HG02970 (cell line): ENCODE data around the gene SNORC.

Experiments used
- ATAC-seq: cut with Tn5 transposase; IDR thresholded peaks from one replicate; pipeline ENCODE4 v1.9.1; 2021; ENCODE audit warnings: mild to moderate bottlenecking, moderate library complexity, moderate number of reproducible peaks; ENCODE audit not compliant: unreplicated experiment, low FRiP score

The SNORC gene

DNA sequence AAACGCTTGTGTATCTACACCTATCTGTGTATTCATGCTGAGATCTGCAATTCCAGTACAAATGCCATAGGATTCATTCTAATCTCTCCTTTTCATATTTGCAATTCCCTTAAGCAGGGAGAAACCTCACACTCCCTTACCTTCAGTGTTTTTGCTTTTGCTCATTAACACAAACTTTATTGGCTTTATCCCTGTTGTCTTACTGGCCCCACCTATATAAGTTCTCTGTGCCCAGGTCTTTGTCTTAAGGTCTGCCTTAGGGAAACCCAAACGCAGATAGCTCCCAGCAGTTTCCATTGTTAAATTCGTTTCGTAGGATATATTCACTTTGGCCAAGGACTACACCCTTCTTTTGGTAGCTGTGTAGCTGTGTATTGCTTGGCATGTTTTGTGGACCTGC is 4.0 kb upstream of the SNORC start:
- no peak for ATAC-seq

DNA sequence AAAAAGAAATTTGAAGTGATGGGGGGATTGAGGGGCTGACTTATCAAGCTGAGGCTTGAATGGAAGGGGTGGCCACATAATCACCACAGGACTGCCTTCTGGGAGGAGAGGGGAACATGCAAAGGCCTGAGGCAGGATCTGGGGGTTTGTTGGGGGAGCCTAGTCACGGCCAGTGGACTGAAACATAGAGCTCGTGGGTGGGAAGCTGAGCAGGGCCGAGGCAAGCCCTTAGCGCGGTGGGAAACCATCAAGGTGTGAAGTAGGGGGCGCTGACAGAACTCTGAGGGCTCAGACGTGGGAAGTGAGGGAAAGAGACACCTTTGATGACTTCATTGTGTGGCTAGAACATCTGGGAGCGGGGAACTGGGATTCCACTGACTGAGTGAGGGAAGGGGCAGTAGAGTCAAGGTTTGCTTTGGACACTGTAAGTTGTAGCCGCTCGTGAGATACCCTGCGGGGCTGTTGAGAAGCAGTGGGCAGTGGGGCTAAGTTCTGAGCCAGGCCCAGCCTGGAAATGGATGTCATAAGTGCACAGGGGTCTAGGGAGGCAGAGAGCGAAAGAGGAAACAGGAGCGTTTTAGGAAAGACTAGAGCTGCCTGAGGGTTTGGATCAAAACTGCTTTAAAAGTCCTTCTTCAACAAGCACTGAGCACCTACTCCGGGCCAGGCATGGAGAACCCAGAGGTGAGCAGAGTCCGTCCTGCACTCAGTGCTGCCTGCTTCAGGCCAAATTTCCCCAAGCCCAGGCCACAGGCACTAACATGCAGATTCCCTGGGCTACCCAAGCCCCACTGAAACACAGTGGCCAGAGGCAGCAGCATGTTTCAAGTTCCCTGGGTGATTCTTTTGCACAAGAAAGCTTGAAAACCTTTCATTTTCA is 686 bp upstream of the SNORC start:
- no peak for ATAC-seq

DNA sequence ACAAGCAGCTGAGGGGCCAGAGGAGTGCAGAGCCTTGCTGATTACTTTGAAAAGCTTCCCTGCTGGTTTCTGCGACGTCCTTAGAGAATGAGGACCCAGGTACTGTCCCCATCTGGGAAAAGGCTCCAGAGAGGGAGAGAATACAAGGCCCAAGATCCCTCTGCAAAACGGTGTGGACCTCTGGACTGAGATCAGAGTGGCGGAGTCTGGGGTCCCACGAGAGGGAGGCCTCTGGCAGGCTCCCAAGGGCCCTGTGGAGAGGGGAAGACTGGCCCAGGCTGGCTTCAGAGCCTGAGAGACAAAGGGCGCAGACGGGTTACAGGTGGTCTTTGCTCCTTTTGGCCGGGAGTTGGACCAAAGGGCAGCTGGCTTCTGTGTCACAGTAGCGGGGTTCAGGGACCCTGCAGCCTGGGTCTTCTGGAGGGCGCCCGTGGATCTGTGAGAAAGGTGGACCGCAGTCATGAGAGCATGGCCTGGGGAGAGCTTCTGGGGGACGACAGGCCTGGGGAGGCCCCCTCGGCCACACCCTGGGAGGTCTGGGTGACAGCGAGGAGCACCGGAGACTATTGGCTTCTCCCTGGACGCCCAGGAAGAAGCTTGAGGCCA is 805 bp downstream of the SNORC start:
- no peak for ATAC-seq

DNA sequence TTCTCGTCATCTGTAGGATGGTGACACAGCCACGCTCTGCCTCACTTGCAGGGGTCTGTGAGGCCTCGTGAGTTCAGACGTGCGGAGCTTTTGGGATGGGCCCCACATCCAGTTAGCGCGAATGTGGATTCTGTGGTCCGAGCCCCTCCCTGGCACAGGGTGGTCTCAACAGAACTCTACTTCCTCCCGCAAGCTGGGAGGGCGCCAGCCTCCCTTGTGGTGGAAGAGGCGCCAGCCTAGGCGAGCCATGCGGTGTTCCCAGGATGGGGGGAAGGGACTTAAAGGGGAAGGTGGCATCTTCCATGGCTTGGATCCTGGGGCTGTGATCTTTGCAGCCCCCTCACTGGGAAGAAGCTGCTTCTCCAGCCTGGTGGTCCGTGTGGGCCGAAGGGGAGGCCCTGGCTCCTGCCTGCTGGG is 1.4 kb downstream of the SNORC start:
- no peak for ATAC-seq

DNA sequence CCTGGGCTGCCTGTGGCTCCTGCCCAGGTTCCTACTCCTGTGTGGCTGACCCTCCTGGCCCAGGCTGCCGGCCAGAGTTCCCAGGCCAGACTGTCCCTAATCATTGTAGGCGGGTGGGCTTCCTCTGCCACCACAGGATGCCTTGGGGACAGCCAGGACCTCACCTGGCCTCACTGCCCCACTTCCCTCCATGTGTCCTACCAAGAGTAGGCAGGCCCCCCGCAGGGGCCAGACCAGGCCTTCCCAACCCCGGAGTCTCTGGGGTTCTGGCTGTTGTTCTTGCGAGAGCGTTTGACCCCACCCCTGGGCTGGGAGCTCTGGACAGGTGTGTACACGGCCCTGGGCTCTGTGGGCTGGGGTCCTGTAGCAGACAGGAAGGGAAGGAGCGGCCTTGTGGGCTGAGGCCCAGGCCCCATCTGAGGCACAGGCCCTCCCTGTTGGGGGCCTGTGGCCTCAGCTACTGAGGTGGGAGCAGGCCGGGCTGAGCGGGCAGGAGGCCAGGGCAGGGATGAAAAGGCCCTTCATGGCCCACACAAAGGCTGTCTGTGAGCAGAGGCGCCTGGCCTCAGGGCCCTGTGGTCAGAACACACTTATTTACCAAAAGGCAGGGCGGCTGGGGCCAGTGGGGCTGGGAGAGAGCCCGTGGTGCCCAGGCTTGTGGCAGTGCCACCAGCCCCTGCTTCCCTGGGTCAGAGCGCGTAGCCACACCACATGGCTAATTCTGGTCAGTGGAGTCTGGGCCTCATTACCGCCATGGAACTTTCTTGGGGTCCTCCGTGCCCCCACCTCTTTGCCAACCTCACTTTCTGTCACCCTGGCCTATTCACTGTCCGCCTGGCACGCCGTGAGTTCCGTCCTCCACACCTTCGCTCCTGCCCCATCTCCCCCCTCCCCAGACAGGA is 2.0 kb downstream of the SNORC start:
- no peak for ATAC-seq

DNA sequence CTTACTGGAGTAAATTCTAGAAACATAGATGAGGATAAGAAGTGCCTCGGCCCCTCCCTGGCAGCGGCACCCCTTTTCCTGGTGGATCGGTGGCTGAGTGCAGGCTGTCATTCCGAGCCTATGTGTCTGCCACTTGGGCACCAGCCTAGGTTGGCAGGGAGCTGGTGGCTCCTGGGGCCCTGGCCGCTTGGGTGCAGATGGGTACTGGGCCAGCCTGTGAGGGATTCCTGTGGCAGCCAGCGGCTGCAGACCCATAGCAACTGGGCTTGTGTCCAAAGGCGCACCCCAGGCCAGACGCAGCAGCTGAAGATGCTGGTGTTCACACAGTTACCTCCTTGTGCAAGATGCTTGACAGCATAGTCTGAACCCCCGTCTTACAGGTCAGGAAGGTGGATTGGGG is 2.8 kb downstream of the SNORC start:
- no peak for ATAC-seq

DNA sequence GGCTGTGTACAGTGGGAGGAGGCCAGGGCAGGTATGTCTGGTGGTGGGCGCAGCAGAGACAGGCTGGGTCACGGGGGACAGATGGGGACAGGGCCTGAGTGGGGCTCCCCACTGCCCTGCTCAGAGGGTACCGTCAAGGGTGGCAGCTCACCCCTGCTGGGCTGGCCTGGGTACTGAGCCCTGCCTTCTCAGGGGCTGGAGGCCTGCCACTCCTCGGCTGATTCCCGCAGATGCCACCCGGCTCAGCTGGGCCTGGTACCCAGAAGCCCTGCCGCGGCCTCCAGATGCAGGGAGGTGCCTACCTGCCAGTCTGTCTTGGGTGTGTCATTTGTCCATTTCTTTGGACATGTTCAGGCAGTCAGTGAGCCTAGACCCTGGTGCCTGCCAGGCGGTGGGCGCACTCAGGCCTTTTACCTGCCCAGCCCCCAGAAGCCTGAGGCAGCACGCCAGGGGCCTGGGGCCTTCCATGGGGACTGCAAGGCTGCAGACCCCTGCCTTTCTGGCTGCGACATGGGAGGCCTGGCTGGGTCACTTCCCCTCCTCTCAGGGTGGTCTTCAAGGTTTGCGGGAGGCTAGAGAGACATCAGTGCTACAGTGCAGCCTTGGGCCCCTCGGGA is 3.3 kb downstream of the SNORC start:
- ATAC-seq, result no peak

DNA sequence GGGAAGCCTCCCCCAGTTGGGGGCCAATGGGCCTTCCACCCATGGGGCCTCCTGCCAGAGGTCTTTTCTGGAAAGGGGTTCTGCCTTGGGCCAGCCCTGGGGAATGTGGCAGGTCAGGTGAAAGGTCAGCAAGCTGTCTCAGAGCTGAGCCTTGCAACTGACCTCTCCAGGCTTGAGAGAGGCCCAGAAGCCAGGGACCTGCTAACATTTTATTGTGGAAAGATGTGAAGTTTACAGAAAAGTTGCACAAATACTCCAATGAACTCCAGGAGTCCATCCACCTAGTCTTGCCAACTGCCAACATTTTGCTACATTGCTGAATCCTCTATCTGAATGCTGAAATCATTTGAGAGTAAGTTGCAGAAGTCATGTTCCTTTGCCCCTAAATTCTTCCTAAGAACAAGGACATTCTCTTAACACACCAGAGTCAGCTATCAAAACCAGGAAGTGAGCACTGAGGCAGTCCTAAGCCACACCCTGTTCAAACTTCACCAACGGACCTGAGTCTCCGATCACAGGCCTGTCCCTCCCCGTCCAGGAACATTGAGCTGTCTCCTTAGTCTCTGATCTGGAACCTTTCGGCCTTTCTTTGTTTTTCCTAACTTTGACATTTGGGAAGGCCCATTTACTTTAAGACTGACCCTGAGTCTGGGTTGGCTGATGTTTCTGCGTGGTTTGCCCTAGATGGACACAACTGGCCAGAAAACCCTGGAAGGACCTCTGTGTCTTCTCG is 4.0 kb downstream of the SNORC start:
- no peak for ATAC-seq

DNA sequence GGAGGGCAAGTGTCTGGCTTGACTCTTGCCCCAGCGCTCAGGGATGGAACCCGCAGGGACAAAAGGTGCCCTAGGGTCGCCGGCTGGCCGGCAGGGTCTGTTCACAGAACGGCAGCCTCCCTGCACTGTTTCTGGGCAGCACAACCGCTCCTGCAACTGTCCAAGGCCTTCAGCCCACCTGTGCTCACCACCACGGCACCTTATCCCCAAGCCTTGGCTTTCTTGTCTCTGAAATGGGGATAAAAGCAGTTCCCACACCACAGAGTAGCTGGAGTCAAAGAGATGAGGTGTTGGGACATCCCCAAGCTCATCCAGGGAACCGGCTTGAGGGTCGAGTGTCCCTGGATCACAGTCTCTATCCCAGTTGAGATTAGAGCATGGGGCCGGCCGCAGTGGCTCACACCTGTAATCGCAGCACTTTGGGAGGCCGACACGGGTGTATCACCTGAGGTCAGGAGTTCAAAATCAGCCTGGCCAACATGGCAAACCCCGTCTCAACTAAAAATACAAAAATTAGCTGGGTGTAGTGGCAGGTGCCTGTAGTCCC is 4.7 kb downstream of the SNORC start:
- no peak for ATAC-seq

DNA sequence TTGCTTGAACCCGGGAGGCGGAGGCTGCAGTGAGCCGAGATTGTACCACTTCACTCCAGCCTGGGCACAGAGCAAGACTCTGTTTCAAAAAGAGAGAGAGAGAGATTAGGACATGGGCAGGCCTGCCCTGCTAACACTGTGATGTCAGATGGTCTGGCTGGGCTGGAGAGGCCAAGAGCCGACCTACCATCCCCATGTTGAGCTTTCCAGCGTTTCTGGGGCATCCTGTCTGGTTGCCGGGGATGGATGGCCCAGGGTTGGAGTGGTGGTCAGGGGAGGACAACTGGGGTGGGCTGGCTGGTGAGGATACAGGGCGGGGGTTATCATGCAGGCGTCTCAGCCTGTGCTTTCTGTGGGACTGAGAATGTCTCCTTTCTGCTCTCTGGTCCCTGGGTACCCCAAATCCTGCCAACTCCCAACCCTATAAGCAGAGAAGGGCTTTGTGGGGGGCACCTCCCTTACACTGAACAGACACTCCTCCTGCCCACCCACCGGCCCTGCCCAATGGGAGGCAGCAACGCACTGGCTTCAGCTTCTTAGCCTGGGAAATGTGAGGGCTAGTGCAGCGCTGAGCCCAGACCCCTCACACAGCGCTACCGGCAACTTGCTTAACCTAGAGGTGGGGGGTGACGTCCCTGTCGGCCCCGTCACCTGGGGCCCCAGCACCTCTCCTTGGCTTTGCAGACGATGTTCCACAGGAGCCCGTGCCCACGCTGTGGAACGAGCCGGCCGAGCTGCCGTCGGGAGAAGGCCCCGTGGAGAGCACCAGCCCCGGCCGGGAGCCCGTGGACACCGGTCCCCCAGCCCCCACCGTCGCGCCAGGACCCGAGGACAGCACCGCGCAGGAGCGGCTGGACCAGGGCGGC is 5.4 kb downstream of the SNORC start:
- no peak for ATAC-seq

DNA sequence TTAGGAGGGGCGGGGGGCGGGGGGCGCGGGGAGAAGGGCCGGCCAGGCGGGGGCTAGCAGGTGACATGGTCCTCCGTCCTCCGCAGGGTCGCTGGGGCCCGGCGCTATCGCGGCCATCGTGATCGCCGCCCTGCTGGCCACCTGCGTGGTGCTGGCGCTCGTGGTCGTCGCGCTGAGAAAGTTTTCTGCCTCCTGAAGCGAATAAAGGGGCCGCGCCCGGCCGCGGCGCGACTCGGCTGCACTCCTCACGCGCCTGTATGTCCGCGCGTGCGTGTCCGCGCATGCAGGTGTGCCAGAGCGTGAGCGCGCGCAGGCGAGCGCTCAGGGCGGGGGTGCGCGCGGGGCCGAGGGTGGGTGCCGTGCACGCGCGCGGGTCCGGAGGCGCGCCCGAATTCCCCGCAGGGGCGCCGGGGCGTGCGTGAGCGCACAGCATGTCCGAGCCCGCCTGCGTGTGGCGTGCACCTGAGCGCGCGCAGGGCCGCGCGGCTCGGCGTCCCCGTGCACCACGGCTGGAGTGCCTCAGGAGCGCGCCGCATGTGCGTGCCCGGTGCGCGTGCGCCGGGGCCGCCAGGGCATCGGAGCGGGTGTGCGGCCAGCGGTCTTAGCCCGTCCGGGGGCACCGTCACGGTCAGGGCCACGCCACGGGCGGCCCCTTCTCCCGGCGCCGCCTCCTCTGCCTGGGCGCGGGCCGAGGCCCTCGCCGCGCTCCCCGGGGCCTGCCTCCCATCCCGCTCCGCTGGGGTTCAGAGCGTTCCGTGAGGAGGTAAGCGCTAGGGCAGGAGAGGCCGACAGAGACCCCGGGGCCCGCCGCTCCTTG is 6.3 kb downstream of the SNORC start:
- ATAC-seq, result no peak

DNA sequence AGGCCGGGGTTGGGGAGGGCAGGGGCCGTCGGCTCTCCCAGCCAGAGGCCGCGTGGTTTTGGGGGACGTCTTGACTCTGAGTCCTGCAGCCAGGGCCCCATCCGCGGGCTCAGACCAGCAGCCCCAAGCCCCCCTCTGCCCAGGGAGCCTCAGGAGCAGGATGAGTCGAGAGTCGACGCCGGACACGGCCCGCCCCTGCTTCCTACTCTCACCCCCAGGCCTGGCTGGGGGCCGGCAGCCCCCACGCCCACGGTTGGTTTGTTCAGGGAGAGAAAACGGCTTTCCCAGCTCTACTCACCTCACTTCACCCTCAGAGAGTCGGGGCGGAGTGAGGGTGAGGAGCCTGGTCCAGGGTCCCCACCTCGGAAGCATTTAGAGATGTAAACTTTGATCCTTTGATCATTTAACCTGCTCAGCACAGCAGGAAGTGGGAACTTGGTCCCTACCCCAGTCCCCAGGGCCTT is 6.9 kb downstream of the SNORC start:
- ATAC-seq, result no peak

DNA sequence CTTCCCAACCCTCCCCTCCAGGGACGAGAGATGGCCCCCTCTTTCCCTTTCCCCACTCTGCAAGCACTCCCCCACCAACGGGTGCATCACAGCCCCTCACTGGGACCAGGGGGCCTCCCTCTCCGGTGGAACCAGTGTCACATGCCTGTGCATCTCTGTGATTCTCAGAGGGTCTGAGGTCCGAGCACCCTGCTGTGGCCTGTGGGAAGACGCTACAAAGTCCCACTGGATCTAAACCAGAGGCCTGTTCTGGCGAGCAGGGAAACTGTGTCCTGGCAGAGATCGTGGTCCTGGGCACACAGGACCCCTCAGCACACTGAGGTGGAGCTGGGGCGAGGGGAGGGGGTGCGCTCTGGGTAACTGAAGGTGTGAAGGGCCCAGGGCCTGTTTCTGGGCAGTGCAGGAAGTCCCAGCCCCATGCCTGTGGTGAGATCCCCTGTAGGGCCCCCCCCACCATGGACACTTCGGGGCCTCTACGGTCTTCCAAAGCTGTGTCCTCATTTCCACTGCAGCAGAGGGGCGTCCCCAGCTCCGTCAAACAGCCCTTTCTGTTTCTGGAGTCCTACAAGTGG is 8.0 kb downstream of the SNORC start:
- no peak for ATAC-seq

DNA sequence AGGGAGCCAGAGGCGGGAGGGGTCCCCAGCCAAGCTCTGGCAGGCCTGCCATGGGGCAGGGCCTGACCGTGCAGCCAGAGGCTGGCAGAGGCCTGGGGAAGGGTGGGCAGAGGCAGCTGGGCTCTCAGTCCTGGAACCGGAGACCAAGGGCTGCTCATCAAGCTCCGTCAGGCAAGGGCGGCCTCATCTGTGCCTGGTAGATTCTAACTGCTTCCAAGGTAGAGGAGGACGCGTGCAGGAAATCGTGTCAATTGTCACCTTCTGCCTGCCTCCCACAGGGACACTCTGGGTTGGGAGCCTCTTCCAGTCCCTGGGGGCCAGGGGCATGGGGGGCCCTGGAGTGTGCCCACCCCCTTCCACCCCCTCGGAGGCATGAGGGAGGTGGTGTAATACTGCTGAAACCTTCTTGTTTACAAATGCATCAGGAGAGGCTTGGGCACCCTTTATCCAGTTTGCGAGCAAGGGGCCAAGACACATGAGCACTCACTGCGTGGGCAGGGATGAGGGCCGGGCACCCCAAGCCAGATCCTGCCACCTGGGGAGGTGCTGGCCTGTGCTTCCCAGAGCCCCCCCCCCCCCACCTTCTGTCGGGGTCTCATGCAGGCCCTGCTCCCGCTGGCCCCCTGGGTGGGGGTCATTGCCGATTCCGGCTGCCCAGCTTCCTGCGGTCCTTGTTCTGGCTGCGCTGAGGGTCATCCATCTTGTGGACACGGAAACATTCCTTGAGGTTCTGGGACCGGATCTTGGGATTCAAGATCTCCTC is 9.0 kb downstream of the SNORC start:
- no peak for ATAC-seq

DNA sequence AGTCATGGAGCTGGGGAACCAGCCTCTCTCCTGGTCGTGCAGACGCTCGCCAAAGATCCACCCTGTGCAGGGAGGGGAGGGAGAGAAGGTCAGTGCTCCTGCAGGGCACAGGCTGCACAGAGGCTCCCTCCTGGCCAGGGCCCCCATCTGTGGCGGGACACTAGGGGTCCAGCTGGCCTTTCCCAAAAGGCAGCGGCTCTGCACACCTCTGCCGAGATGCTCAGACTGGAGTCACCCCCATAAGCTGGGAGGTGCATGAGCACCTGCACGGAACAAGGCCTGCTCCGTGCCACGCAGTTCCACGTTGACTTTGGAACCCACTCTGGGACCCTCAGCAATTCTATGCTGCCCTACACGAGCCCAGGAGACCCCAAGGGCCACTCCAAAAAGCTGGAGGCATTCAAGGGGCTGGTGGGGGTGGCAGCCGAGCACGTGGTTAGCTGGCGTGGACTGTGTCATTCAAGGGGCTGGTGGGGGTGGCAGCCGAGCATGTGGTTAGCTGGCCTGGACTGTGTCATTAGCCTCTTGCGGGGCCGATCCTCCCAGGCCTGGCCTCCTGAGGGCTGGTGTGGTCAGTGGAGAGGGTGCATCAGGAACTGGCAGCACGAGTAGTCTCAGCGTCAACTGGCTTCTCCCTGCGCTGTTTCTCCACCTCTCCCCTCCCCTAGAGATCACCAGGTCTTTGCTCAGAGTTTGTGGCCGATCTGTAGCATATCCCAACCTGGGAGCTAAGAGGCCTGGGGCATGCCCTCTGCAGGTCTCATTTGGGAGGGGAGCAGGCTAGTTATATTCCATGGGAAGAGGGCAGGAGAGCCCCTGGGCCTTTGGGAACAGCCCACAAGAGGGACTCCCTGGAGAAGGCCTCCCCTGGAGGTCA is 9.8 kb downstream of the SNORC start:
- ATAC-seq, result no peak
